Fibroblast of peridontal ligament (primary cell): ENCODE measurements around the gene ABHD17A.

Experiments used
- DNase-seq: peaks from one replicate; pipeline ENCODE4 v3.0.0-alpha.2; 2010; ENCODE audit errors: extremely low read depth

The ABHD17A gene

GRCh38 chr19:1885398-1886119 is at the start of gene ABHD17A:
TSS of gene ABHD17A (minus strand) at chr19:1885496. CDS start at chr19:1881566, 3,930 bp downstream.
- DNase-seq: peak; percentile 82

- no peak for DNase-seq
Observed at GRCh38 chr19:1933942-1934341, 48.6 kb upstream of the ABHD17A start.

- no peak for DNase-seq
Observed at GRCh38 chr19:1933244-1933643, 47.9 kb upstream of the ABHD17A start.

- no peak for DNase-seq
Observed at GRCh38 chr19:1932395-1932794, 47.1 kb upstream of the ABHD17A start.

- no peak for DNase-seq
Observed at GRCh38 chr19:1931445-1931844, 46.1 kb upstream of the ABHD17A start.

GRCh38 chr19:1929021-1929742 is 43.9 kb upstream of the ABHD17A start:
- DNase-seq: peak; percentile 61

GRCh38 chr19:1925544-1925943 is 40.2 kb upstream of the ABHD17A start:
- no peak for DNase-seq

- DNase-seq: no peak
Observed at GRCh38 chr19:1924320-1924961, 39.1 kb upstream of the ABHD17A start.

- no peak for DNase-seq
Observed at GRCh38 chr19:1923319-1923718, 38.0 kb upstream of the ABHD17A start.

- no peak for DNase-seq
Observed at GRCh38 chr19:1922803-1923202, 37.5 kb upstream of the ABHD17A start.

GRCh38 chr19:1921825-1922224 is 36.5 kb upstream of the ABHD17A start:
- no peak for DNase-seq

- no peak for DNase-seq
Observed at GRCh38 chr19:1921326-1921725, 36.0 kb upstream of the ABHD17A start.

- DNase-seq: no peak
Observed at GRCh38 chr19:1920644-1921043, 35.3 kb upstream of the ABHD17A start.

- no peak for DNase-seq
Observed at GRCh38 chr19:1918975-1919374, 33.7 kb upstream of the ABHD17A start.

- DNase-seq: no peak
Observed at GRCh38 chr19:1917926-1918325, 32.6 kb upstream of the ABHD17A start.

- no peak for DNase-seq
Observed at GRCh38 chr19:1917146-1917545, 31.9 kb upstream of the ABHD17A start.

GRCh38 chr19:1914826-1915341 is 29.6 kb upstream of the ABHD17A start:
- no peak for DNase-seq

- no peak for DNase-seq
Observed at GRCh38 chr19:1913781-1914577, 28.7 kb upstream of the ABHD17A start.

- DNase-seq: no peak
Observed at GRCh38 chr19:1912760-1913505, 27.6 kb upstream of the ABHD17A start.

- DNase-seq: no peak
Observed at GRCh38 chr19:1911995-1912394, 26.7 kb upstream of the ABHD17A start.

GRCh38 chr19:1911098-1911497 is 25.8 kb upstream of the ABHD17A start:
- no peak for DNase-seq
